HG03342 (cell line): ENCODE measurements around the gene CUZD1.

Experiments used
- ATAC-seq: cut with Tn5 transposase; IDR thresholded peaks from one replicate; pipeline ENCODE4 v1.9.1; 2021; ENCODE audit warnings: mild to moderate bottlenecking, moderate library complexity; ENCODE audit not compliant: unreplicated experiment

CUZD1 gene

DNA sequence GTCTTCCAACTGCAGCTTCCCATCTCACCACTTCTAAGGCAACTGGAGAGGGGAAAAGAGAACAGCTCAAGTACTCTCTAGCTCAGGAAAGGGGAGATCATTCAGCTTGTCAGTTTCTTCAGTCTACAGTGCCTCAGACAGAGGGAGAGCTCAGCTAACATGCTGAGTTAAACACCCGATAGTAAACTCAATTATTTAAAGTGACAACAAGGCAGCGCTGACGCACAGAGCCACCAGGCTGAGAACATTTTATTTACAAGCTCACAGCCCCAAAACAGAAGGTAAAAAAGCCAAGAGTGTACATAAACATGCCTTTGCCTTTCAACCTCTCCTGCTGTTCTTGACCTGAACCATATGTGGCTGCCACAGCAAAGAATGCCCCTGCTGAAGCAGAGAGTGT is 10.1 kb upstream of the CUZD1 start:
- no peak for ATAC-seq

DNA sequence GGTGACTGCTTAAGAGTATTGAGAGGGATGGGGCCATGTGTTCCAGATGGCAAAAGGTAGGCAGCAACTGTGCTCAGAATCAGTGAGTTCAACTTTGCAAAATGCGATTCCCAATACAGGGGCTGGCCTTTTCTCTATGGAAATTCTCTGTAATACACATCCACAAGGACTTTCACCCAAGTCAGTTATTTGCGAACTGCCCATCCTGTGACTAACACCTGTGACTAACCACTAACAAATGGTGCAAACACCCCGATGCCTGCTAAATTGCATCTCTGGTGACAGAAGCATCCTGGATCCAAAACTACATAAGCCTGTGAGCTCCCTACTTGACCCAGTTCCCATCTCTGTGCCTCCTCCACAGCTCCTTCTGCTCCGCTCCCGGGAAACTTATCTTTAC is 9.0 kb upstream of the CUZD1 start:
- no peak for ATAC-seq

DNA sequence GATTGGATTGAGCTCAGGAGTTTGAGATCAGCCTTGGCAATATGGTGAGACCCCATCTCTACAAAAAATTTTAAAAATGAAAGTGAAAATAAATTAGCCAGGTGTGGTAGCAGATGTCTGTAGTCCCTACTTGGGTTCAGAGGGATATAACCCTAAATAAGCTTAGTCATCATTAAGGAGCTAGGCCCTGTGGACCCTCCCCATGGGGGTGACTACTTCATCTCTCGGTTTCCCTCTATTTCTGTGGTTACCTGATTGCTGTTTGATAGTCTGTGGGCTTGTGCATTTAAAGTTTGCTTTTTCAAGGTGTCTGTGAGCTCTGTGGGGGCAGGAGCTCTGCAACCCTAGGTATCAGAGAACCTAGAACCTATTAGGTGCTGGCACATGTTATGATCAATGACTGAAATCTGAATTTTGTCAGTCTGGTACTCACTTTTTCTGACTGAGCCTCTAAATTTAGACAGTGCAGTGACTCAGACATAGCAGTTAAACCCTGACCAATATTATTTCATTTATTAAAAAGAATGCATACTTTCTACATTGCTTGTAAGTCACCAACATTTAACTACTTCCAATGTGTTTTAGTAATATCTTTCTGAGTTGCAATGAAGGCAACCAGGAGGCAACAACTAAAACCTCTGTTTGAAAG is 8.1 kb upstream of the CUZD1 start:
- no peak for ATAC-seq

DNA sequence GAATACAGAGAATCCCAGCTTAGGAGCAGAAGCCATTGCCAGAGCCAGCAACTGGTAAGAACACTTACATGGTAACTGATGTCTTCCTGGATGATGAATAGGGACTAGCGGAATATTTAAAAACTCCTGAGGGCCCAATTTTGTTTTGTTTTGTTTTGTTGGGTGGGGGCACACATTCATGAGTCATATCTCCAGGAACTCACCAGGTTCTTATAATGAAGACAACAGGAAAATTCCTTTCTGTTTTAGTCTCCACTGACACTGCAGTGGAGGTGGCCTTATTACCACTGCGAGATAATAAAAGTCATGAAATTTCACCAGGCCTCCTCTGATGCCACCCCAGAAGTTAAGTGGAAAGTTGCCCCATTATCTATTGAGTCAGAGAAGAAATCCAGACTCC is 6.6 kb upstream of the CUZD1 start:
- ATAC-seq: no peak

DNA sequence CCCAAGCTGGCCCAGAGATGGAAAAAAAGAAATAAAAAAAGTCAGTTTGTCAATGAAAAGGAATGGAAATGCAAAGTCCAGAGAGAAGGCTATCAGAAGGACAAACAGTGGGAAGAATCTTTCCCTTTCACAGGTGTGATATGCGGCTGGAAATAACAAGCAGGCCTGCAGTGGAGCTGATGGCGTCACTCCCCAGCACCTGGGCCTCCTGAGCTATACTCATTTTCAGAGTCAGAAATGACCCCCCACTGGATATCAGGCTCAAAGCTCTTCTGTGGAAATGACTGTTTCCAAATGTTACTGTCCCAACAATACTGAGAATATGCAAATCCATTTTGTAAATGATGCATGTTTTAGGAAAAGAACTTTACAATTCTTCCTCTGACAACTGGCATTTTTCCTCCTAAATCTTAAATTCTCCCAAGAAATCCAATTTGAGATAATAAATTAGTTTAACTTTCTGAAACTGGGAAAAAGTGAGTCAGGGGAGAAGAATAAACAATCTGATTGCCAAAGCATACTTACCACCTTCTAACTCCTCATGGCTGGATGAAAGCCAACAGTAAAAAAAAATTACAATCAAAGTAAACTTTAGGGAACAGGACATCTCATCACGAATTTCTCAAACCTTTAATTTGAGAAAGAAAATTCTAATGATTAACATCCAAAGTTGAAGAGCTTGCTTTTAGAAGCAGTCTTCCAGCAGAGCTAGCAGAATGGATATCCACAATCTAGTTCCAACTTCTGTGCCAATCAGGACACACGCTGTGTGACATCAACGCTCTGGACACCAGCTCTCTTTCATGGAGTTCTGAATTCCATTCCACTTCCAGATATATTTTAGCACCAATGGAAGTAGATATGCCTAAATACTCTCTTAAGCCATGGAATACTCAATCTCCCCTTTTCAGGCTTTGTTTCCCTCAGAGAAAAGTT is 5.3 kb upstream of the CUZD1 start:
- ATAC-seq: no peak

DNA sequence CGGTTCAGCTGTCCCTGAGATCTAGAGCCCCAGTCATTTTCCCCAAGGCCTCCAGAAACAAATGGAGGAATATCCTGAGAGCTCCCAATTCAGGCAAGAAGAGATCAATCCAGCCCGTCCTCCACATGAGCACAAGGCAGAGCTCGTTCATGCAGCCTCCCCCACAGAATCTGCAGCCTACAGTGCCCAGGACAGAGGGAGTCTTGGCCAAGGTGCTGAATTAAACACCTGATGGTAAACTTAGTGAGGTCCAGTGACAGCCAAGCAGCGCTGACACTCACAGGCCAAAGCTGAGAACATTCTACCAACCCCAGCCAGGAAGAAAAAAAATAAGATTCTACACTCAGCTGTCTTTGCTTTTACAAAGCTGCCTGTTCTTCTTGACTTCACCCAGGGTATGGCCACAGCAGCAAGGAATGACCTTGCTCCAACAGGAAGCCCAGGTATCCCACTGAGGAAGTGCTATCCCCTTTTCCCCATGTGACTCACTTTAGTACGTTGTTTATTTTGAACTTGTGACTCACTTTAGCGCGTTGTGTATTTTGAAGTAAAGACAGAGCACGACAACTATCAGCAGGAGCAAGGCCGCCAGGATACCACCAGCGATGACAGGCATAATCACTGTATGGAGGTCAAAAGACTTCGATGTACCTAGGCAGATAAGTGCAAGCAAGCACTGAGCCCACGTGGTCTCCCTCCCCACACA is 4.4 kb upstream of the CUZD1 start:
- ATAC-seq: no peak

DNA sequence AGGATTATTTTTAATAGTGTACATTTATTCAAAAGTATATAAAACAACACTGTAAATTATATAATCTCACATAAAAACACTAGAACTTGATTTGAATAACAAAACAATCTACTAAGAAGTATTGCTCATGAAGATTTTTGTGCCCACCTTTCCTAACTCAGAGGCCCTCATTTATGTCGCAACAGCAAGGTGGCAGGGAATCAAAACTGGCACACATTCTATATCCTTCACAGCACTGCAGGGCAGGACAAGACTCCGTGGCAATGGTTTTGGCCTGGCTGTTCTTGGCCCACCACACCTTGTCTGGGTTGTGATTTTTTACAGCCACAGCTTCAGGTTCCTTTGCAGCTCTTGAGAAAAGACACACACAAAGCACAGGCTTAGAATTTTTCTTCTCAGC is 3.4 kb upstream of the CUZD1 start:
- no peak for ATAC-seq

- ATAC-seq: no peak
These were observed 2.3 kb upstream of the CUZD1 start for GRCh38 chr10:122847782-122848604.

DNA sequence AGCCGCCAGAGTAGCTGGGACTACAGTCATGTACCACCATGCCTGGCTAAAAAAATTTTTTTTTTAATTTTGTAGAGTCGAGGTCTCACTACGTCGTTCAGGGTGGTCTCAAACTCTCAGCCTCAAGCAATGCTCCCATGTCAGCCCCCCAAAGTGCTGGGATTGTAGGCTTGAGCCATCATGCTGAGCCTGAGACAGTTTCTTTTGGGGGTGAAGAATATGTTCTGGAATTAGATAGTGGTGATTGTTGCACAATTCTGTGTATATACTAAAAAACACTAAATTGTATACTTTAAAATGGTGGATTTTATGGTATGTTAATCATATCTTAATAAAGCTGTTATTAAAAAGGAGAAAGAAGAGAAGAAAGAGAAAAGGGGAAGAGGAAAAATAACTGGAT is 1.5 kb downstream of the CUZD1 start:
- no peak for ATAC-seq

DNA sequence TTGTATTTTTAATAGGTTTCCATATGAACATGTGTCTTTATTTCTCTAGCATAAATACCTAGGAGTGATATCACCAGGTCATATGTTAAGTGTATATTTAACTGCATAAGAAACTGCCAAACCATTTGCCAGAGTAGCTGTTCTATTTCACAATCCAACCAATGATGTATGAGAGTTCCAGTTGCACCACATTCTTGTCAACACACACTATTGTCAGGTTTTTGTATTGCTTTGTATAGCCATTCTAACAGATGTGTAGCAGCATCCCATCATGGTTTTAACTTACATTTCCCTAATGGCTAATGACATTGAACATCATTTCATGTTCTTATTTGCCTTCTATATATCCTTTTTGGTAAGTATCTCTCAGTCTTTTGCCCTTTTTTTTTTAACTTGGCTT is 4.1 kb downstream of the CUZD1 start:
- ATAC-seq: no peak

- ATAC-seq: no peak
These were observed 6.2 kb downstream of the CUZD1 start for GRCh38 chr10:122839505-122839904.

GRCh38 chr10:122838880-122839279 is 6.8 kb downstream of the CUZD1 start:
- ATAC-seq: no peak

- no peak for ATAC-seq
These were observed 9.7 kb downstream of the CUZD1 start for GRCh38 chr10:122835908-122836307.

DNA sequence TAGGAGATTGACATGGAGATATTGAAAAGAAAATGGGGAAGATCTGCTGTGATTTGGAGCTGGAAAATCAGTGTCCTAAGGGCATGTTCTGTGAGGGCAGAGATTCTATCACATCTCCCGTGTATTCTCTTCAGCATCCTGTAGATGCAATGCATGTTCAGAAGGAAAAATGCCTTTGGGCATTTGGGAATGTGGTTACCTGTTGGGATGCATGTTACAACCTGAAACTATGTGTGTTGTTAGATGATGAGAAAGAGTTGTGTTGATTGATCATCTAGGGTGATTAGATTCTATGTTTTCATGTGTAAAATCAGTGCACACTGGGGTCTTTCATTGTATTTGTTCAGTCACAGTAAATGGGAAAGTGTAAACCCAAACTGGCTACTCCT is 14.7 kb downstream of the CUZD1 start:
- no peak for ATAC-seq

- no peak for ATAC-seq
These were observed 15.2 kb downstream of the CUZD1 start for GRCh38 chr10:122830273-122830964.

DNA sequence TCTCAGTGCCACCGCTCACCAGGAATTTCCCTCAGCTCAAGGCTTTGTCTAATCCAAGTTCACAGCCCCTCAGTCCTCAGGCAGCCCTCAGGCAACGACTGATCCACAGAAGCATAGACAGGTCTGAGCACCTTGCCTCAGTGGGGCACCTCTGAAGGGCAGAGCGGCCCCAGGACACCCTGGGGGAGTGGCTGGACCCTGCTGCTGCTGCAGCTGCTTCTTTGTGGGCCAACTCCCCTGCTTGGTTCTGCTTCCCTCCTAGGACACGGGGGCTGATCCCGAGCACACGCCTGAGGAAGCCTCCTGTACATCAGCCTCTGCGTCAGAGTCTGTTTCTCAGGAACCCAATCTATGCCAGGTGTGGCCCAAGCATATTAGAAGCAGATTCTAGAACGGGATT is 16.2 kb downstream of the CUZD1 start:
- no peak for ATAC-seq

DNA sequence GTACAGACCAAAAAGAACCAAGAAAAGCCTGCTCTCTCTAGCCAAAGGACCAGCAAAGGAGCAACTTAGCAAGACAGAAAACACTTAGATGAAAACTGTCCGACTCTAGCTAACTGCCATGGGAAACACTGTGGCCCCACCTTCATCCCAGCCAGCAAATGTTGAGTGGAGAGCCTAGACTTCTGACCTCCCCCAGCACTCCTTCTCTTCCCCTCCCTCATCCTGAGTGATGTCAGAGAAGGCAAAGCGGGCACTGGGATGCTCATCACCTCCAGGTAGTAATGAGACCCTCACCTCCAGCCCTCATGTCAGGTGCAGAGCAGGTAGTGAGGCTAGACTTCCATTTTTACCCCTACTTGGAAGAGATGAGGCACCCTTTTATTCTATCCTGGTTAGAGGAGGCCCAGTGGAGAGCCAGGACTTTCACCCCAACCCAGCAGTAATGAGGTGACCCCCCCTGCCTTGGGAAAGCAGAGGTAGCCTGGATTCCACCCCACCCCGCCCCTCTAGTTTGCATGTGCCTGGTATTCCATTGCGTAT is 16.9 kb downstream of the CUZD1 start:
- no peak for ATAC-seq

GRCh38 chr10:122827302-122827701 is 18.4 kb downstream of the CUZD1 start:
- ATAC-seq: no peak

GRCh38 chr10:122822973-122823690 is 22.5 kb downstream of the CUZD1 start:
- ATAC-seq: no peak
